ENCODE results near the gene P2RY1.
"Not testable (repeated sequence)": the region's sequence is repeated elsewhere in the genome, so short reads cannot be mapped to it uniquely, and the experiment has no call there.

Gene P2RY1

GRCh38 chr3:152835601-152836102, 721 bp downstream of the P2RY1 start:
- Histone ChIP-seq H3K9me3 (ENCODE audit: control insufficient read depth, low read length) (no peaks in the 10 kb centered on the region), H3K4me3 (ENCODE audit: insufficient read depth, low read depth, low read length) (peak overlapping the region; percentile 69), H3K27me3 (ENCODE audit: control insufficient read depth, insufficient read depth, low read length, poor library complexity, severe bottlenecking) (peaks cover 29% of the 10 kb centered on the region), H3K4me1 (ENCODE audit: control insufficient read depth, insufficient read depth, low read length) (peaks cover 7% of the 10 kb centered on the region), H3K36me3 (ENCODE audit: control insufficient read depth, insufficient read depth, low read length) (no peaks in the 10 kb centered on the region), H3K27ac (ENCODE audit: insufficient read depth, low read depth, low read length, poor library complexity, severe bottlenecking) (no peak overlapping the region)
- 1 to 2% methylated on average over 47 of the region's 47 CpGs for WGBS, 2 experiments

GRCh38 chr3:152836269-152836668, 1.3 kb downstream of the P2RY1 start:
- Histone ChIP-seq H3K27ac (ENCODE audit: insufficient read depth, low read depth, low read length, poor library complexity, severe bottlenecking) (no peak overlapping the region), H3K4me3 (ENCODE audit: insufficient read depth, low read depth, low read length) (peak overlapping the region; percentile 69), H3K4me1 (ENCODE audit: control insufficient read depth, insufficient read depth, low read length) (peaks cover 7% of the 10 kb centered on the region), H3K9me3 (ENCODE audit: control insufficient read depth, low read length) (no peaks in the 10 kb centered on the region), H3K27me3 (ENCODE audit: control insufficient read depth, insufficient read depth, low read length, poor library complexity, severe bottlenecking) (peaks cover 29% of the 10 kb centered on the region), H3K36me3 (ENCODE audit: control insufficient read depth, insufficient read depth, low read length) (no peaks in the 10 kb centered on the region)
- 33 to 36% methylated on average over 14 of the region's 14 CpGs for WGBS, 2 experiments

- H3K9me3 ChIP-seq (ENCODE audit: control insufficient read depth, low read length), result no peaks in the 10 kb centered on the region
- peaks cover 7% of the 10 kb centered on the region for H3K4me1 ChIP-seq (ENCODE audit: control insufficient read depth, insufficient read depth, low read length)
- H3K4me3 ChIP-seq (ENCODE audit: insufficient read depth, low read depth, low read length), result no peak overlapping the region
- peaks cover 21% of the 10 kb centered on the region for H3K27me3 ChIP-seq (ENCODE audit: control insufficient read depth, insufficient read depth, low read length, poor library complexity, severe bottlenecking)
- no peaks in the 10 kb centered on the region for H3K36me3 ChIP-seq (ENCODE audit: control insufficient read depth, insufficient read depth, low read length)
- no peak overlapping the region for H3K27ac ChIP-seq (ENCODE audit: insufficient read depth, low read depth, low read length, poor library complexity, severe bottlenecking)
- 86 to 87% methylated on average over 1 of the region's 1 CpG for WGBS, 2 experiments
Observed at GRCh38 chr3:152839511-152839910, 4.6 kb downstream of the P2RY1 start.

GRCh38 chr3:152841131-152841530, 6.2 kb downstream of the P2RY1 start:
- Histone ChIP-seq H3K4me1 (ENCODE audit: control insufficient read depth, insufficient read depth, low read length) (peaks cover 7% of the 10 kb centered on the region), H3K9me3 (ENCODE audit: control insufficient read depth, low read length) (no peaks in the 10 kb centered on the region), H3K27me3 (ENCODE audit: control insufficient read depth, insufficient read depth, low read length, poor library complexity, severe bottlenecking) (peaks cover 13% of the 10 kb centered on the region), H3K36me3 (ENCODE audit: control insufficient read depth, insufficient read depth, low read length) (no peaks in the 10 kb centered on the region), H3K4me3 (ENCODE audit: insufficient read depth, low read depth, low read length) (no peak overlapping the region), H3K27ac (ENCODE audit: insufficient read depth, low read depth, low read length, poor library complexity, severe bottlenecking) (no peak overlapping the region)
- 86% methylated on average over 1 of the region's 1 CpG; no CpG with 5 or more reads in 1 of the 2 experiments for WGBS, 2 experiments

GRCh38 chr3:152842413-152842812, 7.5 kb downstream of the P2RY1 start:
- Histone ChIP-seq H3K4me1 (ENCODE audit: control insufficient read depth, insufficient read depth, low read length) (no peaks in the 10 kb centered on the region), H3K9me3 (ENCODE audit: control insufficient read depth, low read length) (no peaks in the 10 kb centered on the region)

GRCh38 chr3:152843955-152844354, 9.0 kb downstream of the P2RY1 start:
- Histone ChIP-seq H3K27ac (ENCODE audit: insufficient read depth, low read depth, low read length, poor library complexity, severe bottlenecking) (no peak overlapping the region), H3K36me3 (ENCODE audit: control insufficient read depth, insufficient read depth, low read length) (no peaks in the 10 kb centered on the region), H3K4me3 (ENCODE audit: insufficient read depth, low read depth, low read length) (no peak overlapping the region), H3K27me3 (ENCODE audit: control insufficient read depth, insufficient read depth, low read length, poor library complexity, severe bottlenecking) (no peaks in the 10 kb centered on the region), H3K4me1 (ENCODE audit: control insufficient read depth, insufficient read depth, low read length) (no peaks in the 10 kb centered on the region), H3K9me3 (ENCODE audit: control insufficient read depth, low read length) (no peaks in the 10 kb centered on the region)

More at GRCh38 chr3:152842413-152842812, 7.5 kb downstream of the P2RY1 start:
- Histone ChIP-seq H3K27ac (ENCODE audit: insufficient read depth, low read depth, low read length, poor library complexity, severe bottlenecking) (no peak overlapping the region), H3K4me3 (ENCODE audit: insufficient read depth, low read depth, low read length) (no peak overlapping the region), H3K27me3 (ENCODE audit: control insufficient read depth, insufficient read depth, low read length, poor library complexity, severe bottlenecking) (peaks cover under 1% of the 10 kb centered on the region), H3K36me3 (ENCODE audit: control insufficient read depth, insufficient read depth, low read length) (no peaks in the 10 kb centered on the region)

- WGBS, 2 experiments, result 92 to 93% methylated on average over 3 of the region's 3 CpGs
- H3K4me3 ChIP-seq (ENCODE audit: insufficient read depth, low read depth, low read length); H3K9me3 ChIP-seq (ENCODE audit: control insufficient read depth, low read length); H3K27me3 ChIP-seq (ENCODE audit: control insufficient read depth, insufficient read depth, low read length, poor library complexity, severe bottlenecking); H3K36me3 ChIP-seq (ENCODE audit: control insufficient read depth, insufficient read depth, low read length); H3K4me1 ChIP-seq (ENCODE audit: control insufficient read depth, insufficient read depth, low read length); H3K27ac ChIP-seq (ENCODE audit: insufficient read depth, low read depth, low read length, poor library complexity, severe bottlenecking): not testable (repeated sequence)
Observed at GRCh38 chr3:152846572-152847202, 11.8 kb downstream of the P2RY1 start.

- not testable (repeated sequence) for H3K27ac ChIP-seq (ENCODE audit: insufficient read depth, low read depth, low read length, poor library complexity, severe bottlenecking); H3K36me3 ChIP-seq (ENCODE audit: control insufficient read depth, insufficient read depth, low read length); H3K4me1 ChIP-seq (ENCODE audit: control insufficient read depth, insufficient read depth, low read length); H3K27me3 ChIP-seq (ENCODE audit: control insufficient read depth, insufficient read depth, low read length, poor library complexity, severe bottlenecking); H3K9me3 ChIP-seq (ENCODE audit: control insufficient read depth, low read length); H3K4me3 ChIP-seq (ENCODE audit: insufficient read depth, low read depth, low read length)
- WGBS, 2 experiments, result 86 to 98% methylated on average over 1 of the region's 1 CpG
Observed at GRCh38 chr3:152847599-152847998, 12.7 kb downstream of the P2RY1 start.

GRCh38 chr3:152849996-152850578, 15.2 kb downstream of the P2RY1 start:
- H3K36me3 ChIP-seq (ENCODE audit: control insufficient read depth, insufficient read depth, low read length), result no peaks in the 10 kb centered on the region
- no peaks in the 10 kb centered on the region for H3K9me3 ChIP-seq (ENCODE audit: control insufficient read depth, low read length)
- H3K4me3 ChIP-seq (ENCODE audit: insufficient read depth, low read depth, low read length), result no peak overlapping the region
- no peaks in the 10 kb centered on the region for H3K4me1 ChIP-seq (ENCODE audit: control insufficient read depth, insufficient read depth, low read length)
- H3K27me3 ChIP-seq (ENCODE audit: control insufficient read depth, insufficient read depth, low read length, poor library complexity, severe bottlenecking), result no peaks in the 10 kb centered on the region
- H3K27ac ChIP-seq (ENCODE audit: insufficient read depth, low read depth, low read length, poor library complexity, severe bottlenecking), result no peak overlapping the region
- 90 to 100% methylated on average over 2 of the region's 2 CpGs for WGBS, 2 experiments

GRCh38 chr3:152853196-152853595, 18.3 kb downstream of the P2RY1 start:
- Histone ChIP-seq H3K27ac (ENCODE audit: insufficient read depth, low read depth, low read length, poor library complexity, severe bottlenecking) (no peak overlapping the region), H3K27me3 (ENCODE audit: control insufficient read depth, insufficient read depth, low read length, poor library complexity, severe bottlenecking) (no peaks in the 10 kb centered on the region), H3K36me3 (ENCODE audit: control insufficient read depth, insufficient read depth, low read length) (no peaks in the 10 kb centered on the region), H3K9me3 (ENCODE audit: control insufficient read depth, low read length) (no peaks in the 10 kb centered on the region), H3K4me3 (ENCODE audit: insufficient read depth, low read depth, low read length) (no peak overlapping the region), H3K4me1 (ENCODE audit: control insufficient read depth, insufficient read depth, low read length) (no peaks in the 10 kb centered on the region)
- WGBS, 2 experiments, result 89% methylated on average over 1 of the region's 2 CpGs; no CpG with 5 or more reads in 1 of the 2 experiments

All from ectodermal cell (in vitro differentiated cells).